H1 (cell line): ENCODE data around the gene SLIT3. TPM values are rescaled to one million over a fixed set of nuclear protein-coding genes. Genes with fewer than 3 reads are reported as not detected.

Experiments
- CTCF ChIA-PET: fragments of 300-600 bp; sonication (Branson Sonifier 250); formaldehyde crosslinking; loops from one replicate; lab custom pipeline; 2021; ENCODE audit not compliant: partially characterized antibody; lab: Charles Lee
- POLR2A ChIA-PET: fragments of 300-600 bp; sonication (Branson Sonifier 250); formaldehyde crosslinking; loops from one replicate; lab custom pipeline; 2021; ENCODE audit warnings: inconsistent platforms; ENCODE audit not compliant: partially characterized antibody; lab: Charles Lee
- DNase-seq, 2 experiments: peaks; one replicate each; pipeline versions ENCODE4 v3.0.0 to v3.0.0-alpha.2; 2010 to 2022; ENCODE audit warnings: low spot score in 2 of 2, low read depth in 1 of 2, mixed read lengths in 1 of 2
- FAIRE-seq: peaks from 2 replicates; lab custom pipeline; 2011; peaks lifted over from hg19 to GRCh38; lab: Jason Lieb, UNC
- H2AFZ ChIP-seq: 2 replicates; pipeline ENCODE4 v1.8.1; 2012; ENCODE audit warnings: low read length, inconsistent platforms
- H2AK5ac ChIP-seq: 2 replicates; pipeline ENCODE4 v1.6.1; 2013; ENCODE audit warnings: low read depth, low read length
- H2BK120ac ChIP-seq: replicated peaks from 2 replicates; pipeline ENCODE3; 2013; ENCODE audit warnings: low read depth, low read length, inconsistent platforms
- H2BK12ac ChIP-seq: 2 replicates; pipeline ENCODE4 v1.6.1; 2013; ENCODE audit warnings: low read depth, low read length
- H2BK15ac ChIP-seq: 2 replicates; pipeline ENCODE4 v1.6.1; 2013; ENCODE audit warnings: low read length
- H2BK20ac ChIP-seq: 2 replicates; pipeline ENCODE4 v1.6.1; 2013; ENCODE audit warnings: low read length
- H2BK5ac ChIP-seq: 2 replicates; pipeline ENCODE4 v1.6.1; 2013; ENCODE audit warnings: low read depth, low read length
- H3K14ac ChIP-seq: 2 replicates; pipeline ENCODE4 v1.6.1; 2013; ENCODE audit warnings: inconsistent platforms; ENCODE audit not compliant: insufficient read length
- H3K18ac ChIP-seq: 2 replicates; pipeline ENCODE4 v1.6.1; 2013; ENCODE audit warnings: low read length; ENCODE audit errors: extremely low read depth
- H3K23ac ChIP-seq: 2 replicates; pipeline ENCODE4 v1.6.1; 2013; ENCODE audit warnings: inconsistent platforms; ENCODE audit not compliant: insufficient read length
- H3K23me2 ChIP-seq: 2 replicates; pipeline ENCODE4 v1.6.1; 2013; ENCODE audit warnings: low read depth, low read length
- H3K27ac ChIP-seq: 2 replicates; pipeline ENCODE4 v1.6.1; 2011; ENCODE audit warnings: low read depth, low read length, inconsistent platforms
- H3K27me3 ChIP-seq, 4 experiments: replicated peaks in 1 of 4; 1 replicate in 1 of 4; 2 replicates in 3 of 4; pipeline versions ENCODE4 v1.6.1 to v1.8.1; 2011 to 2013; ENCODE audit warnings: low read length in 3 of 4, mild to moderate bottlenecking in 3 of 4, inconsistent platforms in 2 of 4, mixed read lengths in 2 of 4, moderate library complexity in 1 of 4; ENCODE audit not compliant: control insufficient read depth in 3 of 4, insufficient read depth in 3 of 4; ENCODE audit errors: extremely low read depth in 1 of 4
- H3K36me3 ChIP-seq, 4 experiments: 2 replicates each; pipeline versions ENCODE4 v1.6.1 to v1.8.1; 2011 to 2013; ENCODE audit warnings: mild to moderate bottlenecking in 4 of 4, low read length in 3 of 4, moderate library complexity in 2 of 4, control low read depth in 1 of 4, inconsistent platforms in 1 of 4; ENCODE audit not compliant: insufficient read depth in 4 of 4, control insufficient read depth in 2 of 4
- H3K4ac ChIP-seq: replicated peaks from 2 replicates; pipeline ENCODE3; 2013; ENCODE audit warnings: low read length, low read depth, mixed read lengths, inconsistent platforms; ENCODE audit not compliant: insufficient read length
- H3K4me1 ChIP-seq, 4 experiments: replicated peaks in 1 of 4; 1 replicate in 1 of 4; 2 replicates in 3 of 4; pipeline versions ENCODE4 v1.6.1 to v1.8.1; 2011 to 2013; ENCODE audit warnings: low read length in 3 of 4, inconsistent platforms in 2 of 4, mixed read lengths in 1 of 4; ENCODE audit not compliant: insufficient read depth in 4 of 4, control insufficient read depth in 3 of 4
- H3K4me2 ChIP-seq, 2 experiments: 2 replicates each; pipeline versions ENCODE4 v1.6.1 to v1.8.1; 2011 to 2013; ENCODE audit warnings: low read depth in 2 of 2, low read length in 2 of 2, control low read depth in 1 of 2, inconsistent platforms in 1 of 2, mild to moderate bottlenecking in 1 of 2; ENCODE audit not compliant: insufficient read depth in 1 of 2
- H3K4me3 ChIP-seq, 4 experiments: fragments of 200-600, 300-600 bp in 1 of 4; sonication (generic), shearing (Covaris generic), sonication (Bioruptor Twin) in 1 of 4; 2 replicates each; pipeline versions ENCODE4 v1.5.1 to v1.8.1; 2011 to 2016; ENCODE audit warnings: low read length in 4 of 4, low read depth in 3 of 4, control low read depth in 2 of 4, inconsistent platforms in 2 of 4, mild to moderate bottlenecking in 2 of 4, mixed read lengths in 1 of 4, moderate library complexity in 1 of 4; ENCODE audit not compliant: insufficient read depth in 2 of 4; ENCODE audit errors: extremely low read depth in 1 of 4
- H3K56ac ChIP-seq: replicated peaks from 2 replicates; pipeline ENCODE3; 2013; ENCODE audit warnings: low read depth, mild to moderate bottlenecking, mixed read lengths, low read length, inconsistent platforms; ENCODE audit not compliant: insufficient read length
- H3K79me1 ChIP-seq: 2 replicates; pipeline ENCODE4 v1.6.1; 2013; ENCODE audit warnings: low read depth, low read length, control low read depth
- H3K79me2 ChIP-seq, 2 experiments: 2 replicates each; pipeline versions ENCODE4 v1.6.1 to v1.8.1; 2012 to 2013; ENCODE audit warnings: low read length in 2 of 2, mild to moderate bottlenecking in 2 of 2, inconsistent platforms in 1 of 2; ENCODE audit not compliant: insufficient read depth in 2 of 2, control insufficient read depth in 1 of 2
- H3K9ac ChIP-seq, 4 experiments: replicated peaks in 1 of 4; 1 replicate in 1 of 4; 2 replicates in 3 of 4; pipeline versions ENCODE4 v1.6.1 to v1.8.1; 2011 to 2013; ENCODE audit warnings: low read depth in 3 of 4, low read length in 3 of 4, control low read depth in 2 of 4, mild to moderate bottlenecking in 2 of 4, moderate library complexity in 2 of 4, inconsistent platforms in 1 of 4; ENCODE audit errors: extremely low read depth in 1 of 4
- H3K9me3 ChIP-seq, 2 experiments: 2 replicates each; pipeline versions ENCODE4 v1.6.1 to v1.8.1; 2012 to 2013; ENCODE audit warnings: mild to moderate bottlenecking in 2 of 2, moderate library complexity in 2 of 2, control low read depth in 1 of 2, inconsistent platforms in 1 of 2, low read depth in 1 of 2, low read length in 1 of 2, mixed read lengths in 1 of 2; ENCODE audit not compliant: insufficient read depth in 2 of 2
- H4K20me1 ChIP-seq, 2 experiments: replicated peaks in 1 of 2; 2 replicates each; pipeline versions ENCODE3 to v1.8.1; 2011 to 2013; ENCODE audit warnings: inconsistent platforms in 2 of 2, low read length in 2 of 2, mild to moderate bottlenecking in 1 of 2; ENCODE audit not compliant: insufficient read depth in 2 of 2, control insufficient read depth in 1 of 2
- H4K5ac ChIP-seq: 2 replicates; pipeline ENCODE4 v1.6.1; 2013; ENCODE audit warnings: low read length, low read depth, mixed read lengths, inconsistent platforms; ENCODE audit not compliant: insufficient read length
- H4K8ac ChIP-seq: 2 replicates; pipeline ENCODE4 v1.8.0; 2013; ENCODE audit warnings: mild to moderate bottlenecking, moderate library complexity, low read length, inconsistent platforms; ENCODE audit not compliant: insufficient read depth; ENCODE audit errors: extremely low read depth
- H4K91ac ChIP-seq: replicated peaks from 2 replicates; pipeline ENCODE3; 2013; ENCODE audit warnings: low read length, mixed read lengths, inconsistent platforms; ENCODE audit not compliant: insufficient read length
- ATF2 ChIP-seq: IDR thresholded peaks from 2 replicates; pipeline ENCODE4 v1.6.1; 2012; ENCODE audit warnings: low read length, inconsistent platforms
- WGBS, 2 experiments: shearing (Covaris generic) in 1 of 2; methylation state at CpG; one replicate each; pipeline versions ENCODE4 v1.1.6 to v1.1.7; 2013 to 2015; ENCODE audit warnings: low lambda C conversion rate in 2 of 2, mixed read lengths in 2 of 2, inconsistent platforms in 1 of 2, low coverage in 1 of 2, missing lambda C conversion rate in 1 of 2; ENCODE audit not compliant: insufficient replicate concordance in 2 of 2, insufficient coverage in 1 of 2, insufficient read length in 1 of 2; ENCODE audit errors: extremely low coverage in 1 of 2, missing lambda C conversion rate in 1 of 2; 5-methylcytosine and 5-hydroxymethylcytosine counted together
- polyA plus RNA-seq, 7 experiments: library from polyadenylated mRNA; depleted of rRNA in 3 of 7; stranded (reverse) in 5 of 7; unstranded in 2 of 7; fragments of >200 nt in 5 of 7; fragments of 200-250 nt in 2 of 7; gene quantifications; 1 replicate in 5 of 7; 2 replicates in 1 of 7; 4 replicates in 1 of 7; pipeline versions ENCODE4 v1.2.1 to v1.2.3, GENCODE V29; 2011 to 2013; ENCODE audit warnings: missing spikeins in 2 of 7, mixed read lengths in 2 of 7
- total RNA-seq: library from RNA; stranded (reverse); fragmentation: NEBNext Ultra II Directional; extraction: Animal tissue kit (Norgen Biotek cat#: 25700); gene quantifications from 2 replicates; pipeline ENCODE4 v1.2.1, GENCODE V29; 2021

SLIT3 gene
- total and polyA plus RNA-seq, 2 of the 8 experiments (the other 6 are each of a cell fraction or from before 2014, with no cell fraction given): 1.1 to 1.2 TPM

GRCh38 chr5:169181814-169182213 lies 119.1 kb downstream of the SLIT3 start:
- no peaks in the 10 kb centered on the region for H3K79me2 ChIP-seq
- WGBS, 2 experiments: 82% methylated on average over 7 of the region's 8 CpGs; no CpG with 5 or more reads in 1 of the 2 experiments
- no peaks in the 10 kb centered on the region for H4K20me1 ChIP-seq
- H2BK120ac ChIP-seq: no peak overlapping the region
- H3K9ac ChIP-seq: no peak overlapping the region
- H2BK20ac ChIP-seq: no peak overlapping the region
- no peaks in the 10 kb centered on the region; a peak in 1 of 7 replicates for H3K27me3 ChIP-seq
- no peak overlapping the region for H3K4ac ChIP-seq
- H3K4me1 ChIP-seq: peaks cover 0 to 5% (median 0%) of the 10 kb centered on the region in 4 experiments; a peak in 1 of 7 replicates
- H3K9me3 ChIP-seq: no peaks in the 10 kb centered on the region
- POLR2A ChIA-PET: no interaction called here
- H3K27ac ChIP-seq: no peak overlapping the region
- no peak overlapping the region for H3K4me3 ChIP-seq
- no peak for DNase-seq
- H2BK5ac ChIP-seq: no peak overlapping the region
- no peak overlapping the region for H2BK12ac ChIP-seq
- no peaks in the 10 kb centered on the region for H3K79me1 ChIP-seq
- no peak for FAIRE-seq
- no peaks in the 10 kb centered on the region for H3K23me2 ChIP-seq
- H4K5ac ChIP-seq: no peak overlapping the region
- H3K4me2 ChIP-seq: no peak overlapping the region
- H3K23ac ChIP-seq: no peak overlapping the region
- no peak overlapping the region for H3K56ac ChIP-seq
- no peak overlapping the region for H2AK5ac ChIP-seq
- no peak overlapping the region for H4K91ac ChIP-seq
- no peak overlapping the region for H4K8ac ChIP-seq
- no peak overlapping the region for H2BK15ac ChIP-seq
- H3K18ac ChIP-seq: no peak overlapping the region
- H3K14ac ChIP-seq: no peak overlapping the region
- CTCF ChIA-PET: interaction anchor here (0.6 kb wide), 1 partner anchor 92 kb away, joined by 3 read pairs; no protein-coding TSS in a partner anchor
- no peak overlapping the region for H2AFZ ChIP-seq
- H3K36me3 ChIP-seq: no peaks in the 10 kb centered on the region
- TF ChIP-seq ATF2: no peak
